ENCODE results near the gene CCDC24. TPM values are rescaled to one million over a fixed set of nuclear protein-coding genes. Genes with fewer than 3 reads are reported as not detected.

CCDC24 gene
- total RNA-seq, 1 experiment from 2014 or later, result 11.8 TPM

DNA sequence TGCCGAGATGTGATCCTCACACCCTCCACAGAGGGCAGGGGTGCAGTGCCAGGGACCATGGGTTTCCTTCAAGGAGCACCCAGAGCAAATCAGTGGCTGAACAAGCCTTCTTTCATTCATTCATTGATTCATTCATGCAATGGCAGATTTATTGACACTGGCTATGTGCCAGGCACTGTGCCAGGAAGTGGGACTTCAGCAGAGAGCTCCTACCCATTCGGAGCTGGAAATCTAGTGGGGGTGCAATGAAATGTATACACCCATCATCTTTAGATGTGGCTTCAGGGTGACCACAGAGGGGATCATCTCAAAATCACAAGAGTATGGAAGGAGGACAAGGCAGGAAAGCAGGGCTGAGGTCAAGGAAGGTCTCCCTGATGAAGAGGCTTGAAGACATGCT is 21.0 kb downstream of the CCDC24 start:
- no peak overlapping the region for H3K14ac ChIP-seq (ENCODE audit: insufficient read depth, low read length)
- H4K91ac ChIP-seq (ENCODE audit: insufficient read length, low read depth, low read length), result no peak overlapping the region
- H2AFZ ChIP-seq (ENCODE audit: low read length), result no peak overlapping the region
- no peak overlapping the region for H3K9ac ChIP-seq (ENCODE audit: extremely low read depth, insufficient read length, low read length)
- H3K36me3 Mint-ChIP-seq (ENCODE audit: insufficient read depth in 1 of 3, low read depth in 3 of 3), result peaks cover 8 to 16% (median 12%) of the 10 kb centered on the region in 3 experiments; a peak in 6 of 7 replicates
- H4K8ac ChIP-seq (replicated peaks; ENCODE audit: insufficient read length, low read depth, low read length), result no peak overlapping the region
- no peak for TF ChIP-seq CTCF (conservative IDR thresholded peaks at IDR 0.05)
- no peaks in the 10 kb centered on the region for H3K9me3 Mint-ChIP-seq
- H4K20me1 ChIP-seq (ENCODE audit: control insufficient read depth, insufficient read depth, insufficient read length), result no peaks in the 10 kb centered on the region
- no peak overlapping the region for H2BK15ac ChIP-seq (ENCODE audit: low read depth, low read length)
- H2BK120ac ChIP-seq (ENCODE audit: low read depth, low read length, poor library complexity, severe bottlenecking), result no peak overlapping the region
- H2BK5ac ChIP-seq (ENCODE audit: insufficient read length, low read length), result no peak overlapping the region
- H3K79me2 ChIP-seq (ENCODE audit: insufficient read depth, low read length), result no peaks in the 10 kb centered on the region
- H3K4ac ChIP-seq (ENCODE audit: low read depth, low read length), result no peak overlapping the region
- no peak for DNase-seq
- no peak overlapping the region for H3K27ac ChIP-seq (ENCODE audit: insufficient read length, low read depth, low read length)
- no peak overlapping the region for H3K56ac ChIP-seq (ENCODE audit: insufficient read length, low read depth, low read length)
- H3K4me1 ChIP-seq (ENCODE audit: insufficient read depth, low read length), result peaks cover 3% of the 10 kb centered on the region; the same call in 1 of the 2 replicates
- H3K27me3 ChIP-seq (ENCODE audit: insufficient read depth, low read length), result no peaks in the 10 kb centered on the region
- no peaks in the 10 kb centered on the region; the same call in 1 of the 2 replicates for H3K27me3 Mint-ChIP-seq (ENCODE audit: low read depth)
- H3K4me1 Mint-ChIP-seq, result peaks cover 15 to 31% of the 10 kb centered on the region in 2 experiments
- no peak overlapping the region for H2BK20ac ChIP-seq (ENCODE audit: low read depth, low read length, poor library complexity, severe bottlenecking)
- no peak overlapping the region for H3T11ph ChIP-seq (ENCODE audit: low read length)
- H3K4me3 Mint-ChIP-seq, result no peak overlapping the region
- no peak overlapping the region for H2BK12ac ChIP-seq (ENCODE audit: insufficient read length, low read depth, low read length)
- H3K4me2 ChIP-seq (ENCODE audit: insufficient read depth, insufficient read length, low read length), result no peak overlapping the region
- no CpG with 5 or more reads among the region's 2 CpGs for WGBS (ENCODE audit: extremely low coverage, insufficient read length, low lambda C conversion rate)
- no peaks in the 10 kb centered on the region for H3K9me3 ChIP-seq (ENCODE audit: control insufficient read depth, low read depth, low read length)
- H3K23me2 ChIP-seq (ENCODE audit: insufficient read length, low read depth, low read length, poor library complexity, severe bottlenecking), result no peaks in the 10 kb centered on the region
- H3K79me1 ChIP-seq (ENCODE audit: insufficient read depth, low read depth, low read length, poor library complexity, severe bottlenecking), result no peaks in the 10 kb centered on the region
- H3K27ac Mint-ChIP-seq, result peak overlapping the region in 1 of 3 experiments; percentile 28; a peak in 1 of 7 replicates
- H2AK5ac ChIP-seq (ENCODE audit: insufficient read length, low read length), result no peak overlapping the region
- no peak overlapping the region for H4K5ac ChIP-seq (ENCODE audit: insufficient read length, low read depth, low read length)
- no peak overlapping the region for H3K18ac ChIP-seq (ENCODE audit: insufficient read length, low read depth, low read length)
- H3K23ac ChIP-seq (ENCODE audit: insufficient read length, low read depth, low read length), result no peak overlapping the region

Data from H9 (cell line).